Activated CD4-positive, alpha-beta T cell treated with anti-CD3 and anti-CD28 coated beads, Interleukin-2, amount 10 ng/mL, durations not matched to agents 7 days and 5 days (primary cell): ENCODE data around the gene RASGEF1B. TPM values are rescaled to one million over a fixed set of nuclear protein-coding genes. Genes with fewer than 3 reads are reported as not detected.

Experiments used
- CTCF ChIA-PET: fragments of 350-600 bp; sonication (Branson Sonifier 250); formaldehyde crosslinking; loops from one replicate; lab custom pipeline; 2021; ENCODE audit warnings: antibody characterized with exemption; lab: Charles Lee
- POLR2A ChIA-PET: fragments of 350-600 bp; sonication (Branson Sonifier 250); formaldehyde crosslinking; loops from one replicate; lab custom pipeline; 2021; ENCODE audit warnings: antibody characterized with exemption; lab: Charles Lee
- DNase-seq: peaks from one replicate; pipeline ENCODE4 v3.0.0-alpha.2; 2020
- H3K27ac Mint-ChIP-seq: one replicate; pipeline ENCODE4 v1.8.0; 2021; ENCODE audit warnings: mild to moderate bottlenecking, moderate library complexity, mixed read lengths
- H3K27me3 Mint-ChIP-seq: one replicate; pipeline ENCODE4 v1.8.0; 2021; ENCODE audit warnings: mixed read lengths
- H3K36me3 Mint-ChIP-seq: one replicate; pipeline ENCODE4 v1.8.0; 2021; ENCODE audit warnings: low read depth, mixed read lengths
- H3K4me1 Mint-ChIP-seq: one replicate; pipeline ENCODE4 v1.8.0; 2021; ENCODE audit warnings: mixed read lengths
- H3K4me3 Mint-ChIP-seq: one replicate; pipeline ENCODE4 v1.8.0; 2021; ENCODE audit warnings: mild to moderate bottlenecking, moderate library complexity, mixed read lengths
- H3K9me3 Mint-ChIP-seq: one replicate; pipeline ENCODE4 v1.8.0; 2021; ENCODE audit warnings: mixed read lengths
- total RNA-seq, 2 experiments: library from RNA; stranded (reverse); gene quantifications; one replicate each; pipeline ENCODE4 v1.2.3, GENCODE V29; 2021

The RASGEF1B gene
- total RNA-seq, 2 experiments from 2014 or later: 2.7 TPM

- POLR2A ChIA-PET: interaction anchor here (0.6 to 0.7 kb wide), 2 partner anchors 21 to 135 kb away, joined by 3 to 5 read pairs; no protein-coding TSS in a partner anchor
- CTCF ChIA-PET: interaction anchor here (0.6 to 3.4 kb wide), 7 partner anchors 11 to 839 kb away, joined by 3 to 9 read pairs (median 4); no protein-coding TSS in a partner anchor
- peak overlapping the region; percentile 85 for H3K4me3 Mint-ChIP-seq
- H3K27ac Mint-ChIP-seq: peak overlapping the region; percentile 85
- H3K36me3 Mint-ChIP-seq: no peaks in the 10 kb centered on the region
- DNase-seq: peak; percentile 45
- peaks cover 27% of the 10 kb centered on the region for H3K4me1 Mint-ChIP-seq
- no peaks in the 10 kb centered on the region for H3K9me3 Mint-ChIP-seq
- peaks cover 7% of the 10 kb centered on the region for H3K27me3 Mint-ChIP-seq
Measured at GRCh38 chr4:81470456-81471297, 1.0 kb downstream of the RASGEF1B start.

DNA sequence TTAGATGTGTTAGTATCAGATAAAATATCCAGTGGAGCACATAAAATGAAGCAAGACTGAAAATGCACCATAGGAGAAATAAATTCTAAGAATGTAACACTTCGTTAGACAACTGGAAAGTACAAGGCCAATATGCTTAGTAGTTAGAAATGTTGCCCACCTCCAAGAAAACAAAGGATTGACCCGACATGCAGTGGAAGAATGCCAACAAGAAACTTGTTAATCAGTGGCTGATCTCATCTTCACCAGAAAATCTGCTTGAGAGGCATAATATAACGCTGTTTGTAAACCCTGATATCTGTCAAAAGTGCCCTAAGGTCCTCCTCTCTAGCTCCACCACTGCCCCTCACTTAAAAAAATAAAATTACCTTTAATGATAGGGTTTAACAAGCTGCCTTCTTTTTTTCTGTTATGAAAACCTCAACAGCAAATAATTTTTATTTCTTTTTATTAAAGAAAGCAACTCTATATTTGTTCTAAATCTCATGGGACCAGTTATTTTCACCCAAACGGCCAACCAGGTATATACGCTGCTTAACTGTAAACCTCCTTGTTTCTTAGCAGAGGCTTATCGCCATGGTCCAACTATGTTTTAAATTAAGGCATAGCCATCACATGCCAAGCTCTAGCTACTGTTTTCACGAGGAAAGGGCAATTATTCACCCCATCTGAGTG is 1.8 kb downstream of the RASGEF1B start:
- Mint-ChIP-seq H3K27ac (no peak overlapping the region), H3K4me3 (peak overlapping the region; percentile 85), H3K27me3 (peaks cover 6% of the 10 kb centered on the region), H3K4me1 (peaks cover 27% of the 10 kb centered on the region), H3K9me3 (no peaks in the 10 kb centered on the region), H3K36me3 (no peaks in the 10 kb centered on the region)
- POLR2A ChIA-PET: no interaction called here
- DNase-seq: no peak
- CTCF ChIA-PET: interaction anchor here (0.6 to 1.5 kb wide), 6 partner anchors 12 to 840 kb away, joined by 3 to 7 read pairs (median 4); no protein-coding TSS in a partner anchor

- POLR2A ChIA-PET: no interaction called here
- no peaks in the 10 kb centered on the region for H3K9me3 Mint-ChIP-seq
- no peak for DNase-seq
- H3K27ac Mint-ChIP-seq: no peak overlapping the region
- CTCF ChIA-PET: no interaction called here
- H3K4me3 Mint-ChIP-seq: no peak overlapping the region
- no peaks in the 10 kb centered on the region for H3K36me3 Mint-ChIP-seq
- H3K4me1 Mint-ChIP-seq: peaks cover 29% of the 10 kb centered on the region
- H3K27me3 Mint-ChIP-seq: peaks cover 4% of the 10 kb centered on the region
Measured at GRCh38 chr4:81468678-81469077, 3.0 kb downstream of the RASGEF1B start.

- Mint-ChIP-seq H3K36me3 (no peaks in the 10 kb centered on the region), H3K9me3 (no peaks in the 10 kb centered on the region), H3K4me1 (peaks cover 24% of the 10 kb centered on the region), H3K4me3 (no peak overlapping the region), H3K27ac (no peak overlapping the region), H3K27me3 (peaks cover 4% of the 10 kb centered on the region)
- POLR2A ChIA-PET: interaction anchor here (0.7 kb wide), 1 partner anchor 129 kb away, joined by 13 read pairs; no protein-coding TSS in a partner anchor
- CTCF ChIA-PET: interaction anchor here (0.7 to 1.5 kb wide), 11 partner anchors 11 to 817 kb away, joined by 3 to 7 read pairs (median 3); no protein-coding TSS in a partner anchor
- no peak for DNase-seq
Measured at GRCh38 chr4:81467672-81467964, 4.1 kb downstream of the RASGEF1B start.

DNA sequence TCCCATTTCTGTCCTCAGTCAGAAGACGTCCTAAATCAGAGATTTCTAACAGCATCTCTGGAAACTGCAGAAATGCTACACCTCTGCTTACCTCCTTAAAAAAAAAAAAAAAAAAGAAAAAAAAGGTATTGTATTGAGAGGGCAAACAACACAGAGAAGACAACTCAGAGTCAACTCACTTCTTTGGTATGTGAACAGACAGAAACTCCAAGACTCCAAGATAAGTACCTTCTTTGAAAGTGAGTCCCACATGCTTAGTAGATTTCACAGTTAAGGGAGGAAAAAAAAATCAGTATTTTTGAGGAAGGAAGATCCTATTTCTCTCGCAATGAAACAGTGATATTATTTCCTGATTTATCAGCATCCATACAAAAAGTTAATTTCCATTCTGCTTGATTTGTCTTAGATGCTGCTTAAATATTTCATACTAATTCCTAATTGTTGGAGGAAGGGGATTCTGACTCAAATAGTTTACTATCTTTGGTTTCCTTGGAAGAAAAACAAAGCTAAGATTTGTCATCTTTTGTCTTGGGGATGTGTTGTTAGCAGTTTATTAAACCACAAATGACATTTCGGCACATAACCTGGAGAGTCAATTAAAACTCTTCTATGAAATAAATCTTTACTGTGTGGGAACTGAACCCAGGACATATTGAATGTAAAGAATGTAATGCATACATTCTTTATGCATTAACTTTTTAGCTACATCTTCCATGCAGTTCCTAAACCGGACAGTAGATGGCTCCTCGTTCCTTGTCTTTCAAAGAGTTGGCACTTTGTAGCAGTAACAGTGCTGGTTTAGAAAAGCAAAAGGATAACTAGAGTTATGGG is 4.7 kb downstream of the RASGEF1B start:
- H3K36me3 Mint-ChIP-seq: no peaks in the 10 kb centered on the region
- peaks cover 18% of the 10 kb centered on the region for H3K4me1 Mint-ChIP-seq
- H3K4me3 Mint-ChIP-seq: no peak overlapping the region
- no peak overlapping the region for H3K27ac Mint-ChIP-seq
- peaks cover 4% of the 10 kb centered on the region for H3K27me3 Mint-ChIP-seq
- CTCF ChIA-PET: interaction anchor here (0.6 to 1.5 kb wide), 14 partner anchors 11 to 818 kb away, joined by 3 to 7 read pairs (median 3); no protein-coding TSS in a partner anchor
- no peaks in the 10 kb centered on the region for H3K9me3 Mint-ChIP-seq
- peak; percentile 88 for DNase-seq
- POLR2A ChIA-PET: interaction anchor here (0.7 kb wide), 1 partner anchor 130 kb away, joined by 13 read pairs; no protein-coding TSS in a partner anchor

- no peaks in the 10 kb centered on the region for H3K9me3 Mint-ChIP-seq
- H3K27ac Mint-ChIP-seq: no peak overlapping the region
- POLR2A ChIA-PET: no interaction called here
- no peaks in the 10 kb centered on the region for H3K36me3 Mint-ChIP-seq
- peaks cover 12% of the 10 kb centered on the region for H3K4me1 Mint-ChIP-seq
- CTCF ChIA-PET: interaction anchor here (0.7 to 1.1 kb wide), 2 partner anchors 373 to 379 kb away, joined by 3 to 4 read pairs; no protein-coding TSS in a partner anchor
- peaks cover 4% of the 10 kb centered on the region for H3K27me3 Mint-ChIP-seq
- DNase-seq: no peak
- no peak overlapping the region for H3K4me3 Mint-ChIP-seq
Measured at GRCh38 chr4:81465406-81466340, 6.0 kb downstream of the RASGEF1B start.

DNA sequence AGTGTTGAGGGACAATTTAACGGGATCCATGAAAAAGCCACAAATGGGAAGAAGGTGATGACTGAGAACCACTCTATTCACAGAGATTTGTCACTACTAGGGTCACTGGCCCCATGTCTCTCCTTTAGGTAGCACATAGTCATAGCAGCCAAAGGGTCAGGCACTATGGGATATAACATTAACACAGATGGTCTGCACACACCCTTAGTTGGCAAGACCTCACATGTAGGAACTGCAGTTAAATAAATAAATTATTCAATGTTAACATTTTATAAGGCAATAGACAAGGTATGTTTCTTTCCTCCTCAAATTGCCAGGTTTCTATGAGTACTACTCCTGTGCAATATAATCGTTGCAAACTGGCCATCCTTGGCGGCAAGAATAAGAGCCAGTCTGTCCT is 10.9 kb downstream of the RASGEF1B start:
- no peaks in the 10 kb centered on the region for H3K9me3 Mint-ChIP-seq
- ChIA-PET CTCF (no interaction called here), POLR2A (no interaction called here)
- H3K27me3 Mint-ChIP-seq: no peaks in the 10 kb centered on the region
- H3K27ac Mint-ChIP-seq: no peak overlapping the region
- H3K4me1 Mint-ChIP-seq: peaks cover 1% of the 10 kb centered on the region
- H3K36me3 Mint-ChIP-seq: peaks cover 11% of the 10 kb centered on the region
- no peak overlapping the region for H3K4me3 Mint-ChIP-seq
- no peak for DNase-seq

- H3K27ac Mint-ChIP-seq: no peak overlapping the region
- H3K27me3 Mint-ChIP-seq: no peaks in the 10 kb centered on the region
- DNase-seq: no peak
- peaks cover 13% of the 10 kb centered on the region for H3K36me3 Mint-ChIP-seq
- CTCF ChIA-PET: no interaction called here
- POLR2A ChIA-PET: no interaction called here
- no peak overlapping the region for H3K4me3 Mint-ChIP-seq
- H3K4me1 Mint-ChIP-seq: peaks cover 3% of the 10 kb centered on the region
- no peaks in the 10 kb centered on the region for H3K9me3 Mint-ChIP-seq
Measured at GRCh38 chr4:81460191-81460701, 11.5 kb downstream of the RASGEF1B start.

GRCh38 chr4:81459228-81459627 is 12.5 kb downstream of the RASGEF1B start:
- DNase-seq: no peak
- CTCF ChIA-PET: no interaction called here
- no peak overlapping the region for H3K4me3 Mint-ChIP-seq
- no peak overlapping the region for H3K27ac Mint-ChIP-seq
- H3K9me3 Mint-ChIP-seq: no peaks in the 10 kb centered on the region
- no peaks in the 10 kb centered on the region for H3K27me3 Mint-ChIP-seq
- POLR2A ChIA-PET: no interaction called here
- H3K4me1 Mint-ChIP-seq: peaks cover 10% of the 10 kb centered on the region
- H3K36me3 Mint-ChIP-seq: peaks cover 14% of the 10 kb centered on the region

GRCh38 chr4:81457921-81458520 is 13.7 kb downstream of the RASGEF1B start:
- Mint-ChIP-seq H3K36me3 (peaks cover 22% of the 10 kb centered on the region), H3K27ac (no peak overlapping the region)
- CTCF ChIA-PET: interaction anchor here (0.6 kb wide), 1 partner anchor 12 kb away, joined by 3 read pairs; no protein-coding TSS in a partner anchor

DNA sequence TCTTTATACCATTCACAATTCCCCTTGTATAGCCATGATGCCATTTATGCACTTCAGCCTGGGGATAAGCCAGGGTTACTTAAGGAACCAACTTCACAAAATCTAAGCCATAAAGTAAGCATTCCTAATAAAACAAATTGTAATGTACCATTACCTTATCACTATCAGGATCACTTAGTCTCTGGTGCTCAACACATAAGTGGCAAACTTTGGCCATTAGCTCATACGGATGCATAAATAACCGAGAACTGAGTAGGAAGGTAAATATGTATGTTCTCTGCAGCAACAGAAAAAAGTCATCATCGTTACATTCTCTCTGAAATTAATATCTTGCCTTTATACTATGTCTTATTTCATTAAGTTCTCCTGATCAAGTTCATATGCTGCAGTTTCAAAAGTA is 14.4 kb downstream of the RASGEF1B start:
- peaks cover 27% of the 10 kb centered on the region for H3K36me3 Mint-ChIP-seq
- ChIA-PET POLR2A (no interaction called here), CTCF (no interaction called here)
- no peak overlapping the region for H3K27ac Mint-ChIP-seq
- no peak for DNase-seq
- no peaks in the 10 kb centered on the region for H3K27me3 Mint-ChIP-seq
- peaks cover 16% of the 10 kb centered on the region for H3K4me1 Mint-ChIP-seq
- H3K9me3 Mint-ChIP-seq: peaks cover 2% of the 10 kb centered on the region
- no peak overlapping the region for H3K4me3 Mint-ChIP-seq

More at GRCh38 chr4:81457921-81458520, 13.7 kb downstream of the RASGEF1B start:
- POLR2A ChIA-PET: no interaction called here
- DNase-seq: no peak
- H3K27me3 Mint-ChIP-seq: no peaks in the 10 kb centered on the region
- peaks cover 2% of the 10 kb centered on the region for H3K9me3 Mint-ChIP-seq
- H3K4me1 Mint-ChIP-seq: peaks cover 16% of the 10 kb centered on the region
- H3K4me3 Mint-ChIP-seq: no peak overlapping the region
